Activated CD8-positive, alpha-beta memory T cell treated with anti-CD3 and anti-CD28 coated beads for 24 hours (primary cell): Measurements from ENCODE around the gene ACOT11.

ENCODE experiments used
- DNase-seq: peaks from one replicate; pipeline ENCODE4 v3.0.0-alpha.2; 2020

The ACOT11 gene

GRCh38 chr1:54538538-54538937 lies 9.5 kb upstream of the ACOT11 start:
- DNase-seq, result no peak

GRCh38 chr1:54540582-54541295 lies 7.3 kb upstream of the ACOT11 start:
- no peak for DNase-seq

- peak; percentile 86 for DNase-seq
Observed at GRCh38 chr1:54542120-54542961, 5.7 kb upstream of the ACOT11 start.

- DNase-seq, result no peak
Observed at GRCh38 chr1:54542962-54543539, 5.0 kb upstream of the ACOT11 start.

GRCh38 chr1:54543729-54544496 lies 4.1 kb upstream of the ACOT11 start:
- DNase-seq, result no peak

- DNase-seq, result no peak
Observed at GRCh38 chr1:54545916-54546635, 2.0 kb upstream of the ACOT11 start.

- no peak for DNase-seq
Observed at GRCh38 chr1:54546651-54547401, 1.2 kb upstream of the ACOT11 start.

- no peak for DNase-seq
Observed at GRCh38 chr1:54548389-54549044, 489 bp downstream of the ACOT11 start.

GRCh38 chr1:54549181-54549924 lies 1.3 kb downstream of the ACOT11 start:
- DNase-seq, result no peak

- no peak for DNase-seq
Observed at GRCh38 chr1:54551891-54552290, 3.9 kb downstream of the ACOT11 start.

- DNase-seq, result no peak
Observed at GRCh38 chr1:54553602-54554313, 5.7 kb downstream of the ACOT11 start.

- no peak for DNase-seq
Observed at GRCh38 chr1:54556110-54556509, 8.1 kb downstream of the ACOT11 start.

- no peak for DNase-seq
Observed at GRCh38 chr1:54557671-54558355, 9.8 kb downstream of the ACOT11 start.

- DNase-seq, result no peak
Observed at GRCh38 chr1:54558434-54559030, 10.5 kb downstream of the ACOT11 start.

GRCh38 chr1:54559111-54559548 lies 11.1 kb downstream of the ACOT11 start:
- DNase-seq, result no peak

GRCh38 chr1:54559771-54560231 lies 11.8 kb downstream of the ACOT11 start:
- DNase-seq, result no peak

- DNase-seq, result no peak
Observed at GRCh38 chr1:54564312-54565112, 16.5 kb downstream of the ACOT11 start.

GRCh38 chr1:54565113-54565501 lies 17.1 kb downstream of the ACOT11 start:
- DNase-seq, result no peak
